GM12801 (cell line): ENCODE data around the gene MEA1.

ENCODE experiments used
- CTCF ChIP-seq: IDR thresholded peaks from one replicate; pipeline ENCODE4 v1.5.1; 2011; ENCODE audit warnings: control low read depth; ENCODE audit not compliant: insufficient read length; ENCODE audit errors: extremely low read depth

The MEA1 gene

GRCh38 chr6:43058531-43058930, 44.8 kb upstream of the MEA1 start:
- no peak for TF ChIP-seq CTCF

GRCh38 chr6:43055966-43056365, 42.2 kb upstream of the MEA1 start:
- no peak for TF ChIP-seq CTCF

- no peak for TF ChIP-seq CTCF
Observed at GRCh38 chr6:43054206-43054943, 40.6 kb upstream of the MEA1 start.

- TF ChIP-seq CTCF, result no peak
Observed at GRCh38 chr6:43053545-43054205, 39.9 kb upstream of the MEA1 start, which contains the start of gene CUL7. Gene CUL7, minus strand, starts transcription at chr6:43053851. Its CDS starts 1,063 bp downstream, at chr6:43052788.

GRCh38 chr6:43052842-43053544, 39.2 kb upstream of the MEA1 start:
- no peak for TF ChIP-seq CTCF

- no peak for TF ChIP-seq CTCF
Observed at GRCh38 chr6:43052225-43052841, 38.6 kb upstream of the MEA1 start.

- TF ChIP-seq CTCF, result no peak
Observed at GRCh38 chr6:43050981-43051380, 37.2 kb upstream of the MEA1 start.
